NCI-H2029 treated with DMSO at 0.1 percent for 48 hours (cell line): ENCODE data around the gene GPR85.
"Not testable (repeated sequence)": the region's sequence is repeated elsewhere in the genome, so short reads cannot be mapped to it uniquely, and the experiment has no call there.

Experiments
- DNase-seq: peaks from one replicate; lab custom pipeline; 2025; lab: John Stamatoyannopoulos, UW

The GPR85 gene

DNA sequence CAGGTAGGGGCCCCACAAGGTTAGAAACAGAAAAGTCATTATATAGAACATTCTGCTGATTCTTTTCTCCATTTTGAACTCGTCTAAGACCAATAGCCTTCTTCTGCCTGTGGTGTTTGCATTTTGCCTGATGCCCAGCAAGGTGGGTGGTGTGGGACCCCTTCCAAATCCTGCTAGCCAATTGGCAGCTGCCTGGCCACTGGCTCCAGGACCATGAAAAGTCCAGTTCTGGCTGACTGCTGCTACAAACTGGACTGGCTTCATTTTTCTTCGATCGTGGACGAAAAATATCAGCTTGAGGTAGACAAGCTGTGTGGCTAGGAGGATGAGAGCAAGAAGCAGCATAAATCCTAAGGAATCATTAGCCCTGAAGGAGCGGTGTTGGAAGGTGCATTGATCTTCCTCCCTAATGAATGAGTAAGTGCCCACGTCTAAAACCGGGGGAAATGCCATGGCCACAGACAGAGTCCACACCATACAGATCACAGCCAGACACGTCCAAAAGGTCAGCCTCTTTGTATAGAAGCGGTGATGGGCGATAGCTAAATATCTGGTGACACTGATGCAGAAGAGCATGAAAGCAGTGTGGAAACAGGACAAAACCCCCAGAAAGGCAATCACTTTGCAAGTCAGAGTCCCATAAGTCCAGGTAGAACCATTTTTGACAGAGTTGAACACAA lies 2.7 kb downstream of the GPR85 start:
- DNase-seq = no peak

DNA sequence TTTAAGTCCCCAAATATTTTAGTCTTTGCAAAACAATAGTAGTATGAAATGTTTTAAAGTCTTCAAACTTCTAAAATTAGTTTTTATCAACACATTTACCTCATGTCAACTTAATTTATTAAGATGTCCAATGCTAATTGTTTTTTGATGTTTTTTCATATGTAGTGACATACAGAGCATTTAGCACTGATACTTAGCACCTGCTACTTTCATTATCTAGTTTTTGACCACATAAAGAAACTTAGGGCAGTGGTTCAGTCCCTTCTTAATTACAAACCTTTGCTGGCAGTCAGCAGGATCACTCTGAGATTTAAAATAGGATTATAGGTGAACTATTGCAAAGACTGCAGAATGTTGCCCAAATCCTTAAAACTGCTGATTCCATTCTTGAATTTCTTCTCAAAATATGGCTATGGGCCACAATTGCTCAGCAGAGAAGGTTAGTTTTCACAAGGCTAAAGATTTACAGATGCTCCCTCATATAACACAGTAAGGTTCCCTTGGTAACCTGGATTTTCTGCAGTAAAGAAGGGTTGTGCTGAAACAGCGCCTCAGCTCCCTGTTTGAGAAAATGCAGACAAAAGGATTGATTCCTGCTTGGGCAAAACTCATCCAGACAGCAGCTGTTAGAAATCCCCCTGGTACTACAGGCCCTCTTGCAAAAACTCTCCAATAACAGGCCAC lies 3.4 kb downstream of the GPR85 start:
- no peak for DNase-seq

DNA sequence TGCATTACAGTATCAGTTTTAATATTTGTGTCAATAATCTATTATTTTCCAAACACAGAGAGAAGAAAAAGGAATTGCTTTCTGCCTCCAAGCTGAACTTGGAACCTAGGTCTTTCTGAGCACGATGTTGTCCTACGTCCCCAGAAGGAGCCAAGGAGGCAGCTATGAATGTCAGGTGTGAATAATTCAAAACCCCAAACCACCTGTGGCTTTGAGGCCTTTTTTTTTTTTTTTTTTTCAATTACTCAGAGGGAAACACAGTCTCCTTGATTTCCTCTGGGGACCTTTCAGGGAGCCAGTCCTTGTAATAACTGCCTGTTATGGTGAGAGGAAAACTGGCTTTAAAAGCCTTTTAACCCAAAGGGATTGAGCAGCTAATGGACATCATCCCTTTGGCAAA lies 8.3 kb downstream of the GPR85 start:
- DNase-seq = no peak

DNA sequence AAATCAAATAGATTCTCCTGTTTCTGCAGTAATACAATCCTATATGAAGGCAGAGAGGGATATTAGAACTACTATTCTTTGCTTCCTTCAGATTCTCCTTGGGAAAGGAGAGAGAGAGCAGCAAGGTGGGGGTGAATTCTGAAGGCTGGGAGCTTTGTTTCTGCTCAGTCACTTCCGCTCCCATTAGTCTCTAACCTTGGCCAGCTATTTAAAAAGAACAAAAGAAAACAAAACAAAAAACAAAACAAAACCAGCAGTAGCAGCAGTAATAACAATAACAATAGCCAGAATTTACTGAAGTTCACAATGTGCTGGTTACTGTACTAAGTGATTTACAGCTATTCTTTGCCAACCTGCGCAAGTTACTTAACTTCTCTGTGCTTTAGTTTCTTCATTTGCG lies 9.9 kb downstream of the GPR85 start:
- DNase-seq = no peak

DNA sequence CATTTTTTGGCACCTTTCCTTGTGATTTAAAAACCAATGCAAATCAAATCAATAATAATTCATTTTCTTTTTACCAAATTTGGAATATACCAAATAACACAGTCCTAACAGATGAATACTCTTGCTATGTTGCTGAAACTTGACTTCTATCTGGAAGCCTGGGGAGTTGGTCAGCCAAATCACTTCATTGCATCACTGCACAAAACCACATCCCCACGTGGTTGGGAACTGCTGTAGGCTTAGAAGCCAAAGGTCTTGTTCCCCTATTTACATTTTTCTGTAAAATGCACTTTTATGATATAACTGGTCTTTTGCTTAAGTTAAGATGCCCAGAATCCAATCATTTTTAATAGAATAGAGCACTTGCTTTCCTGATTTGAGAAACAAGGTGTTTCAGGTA lies 15.2 kb downstream of the GPR85 start:
- DNase-seq = no peak

DNA sequence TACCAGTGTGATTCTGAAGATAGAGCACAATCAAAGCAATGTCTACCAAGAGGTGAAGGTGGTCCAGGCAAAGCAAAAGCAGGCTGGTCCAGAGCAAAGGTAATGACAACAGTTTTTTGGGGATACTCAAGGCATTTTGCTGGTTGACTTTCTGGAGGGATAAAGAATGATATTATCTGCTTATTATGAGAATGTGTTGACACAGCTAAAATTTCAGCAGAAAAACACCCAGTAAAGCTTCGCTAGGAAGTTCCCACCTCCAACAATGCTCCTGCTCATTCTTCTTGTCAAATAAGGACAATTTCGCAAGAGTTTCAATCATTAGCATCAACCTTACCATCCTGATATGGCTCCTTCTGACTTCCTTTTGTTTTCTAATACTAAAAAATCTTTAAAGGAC lies 24.1 kb downstream of the GPR85 start:
- no peak for DNase-seq

DNA sequence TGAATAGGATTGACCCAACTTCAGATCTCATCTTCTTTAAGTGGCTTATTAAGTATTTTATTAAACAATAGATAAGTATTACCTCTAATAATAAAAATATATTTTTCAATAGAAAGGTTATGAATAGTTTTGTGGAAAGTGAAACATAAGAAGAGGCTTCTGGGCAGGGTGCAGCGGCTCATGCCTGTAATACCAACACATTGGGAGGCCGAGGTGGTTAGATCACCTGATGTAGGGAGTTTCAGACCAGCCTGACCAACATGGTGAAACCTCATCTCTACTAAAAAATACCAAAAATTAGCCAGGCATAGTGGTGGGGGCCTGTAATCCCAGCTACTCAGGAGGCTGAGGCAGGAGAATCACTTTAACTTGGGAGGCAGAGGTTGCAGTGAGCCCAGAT lies 26.5 kb downstream of the GPR85 start:
- DNase-seq = no peak

DNA sequence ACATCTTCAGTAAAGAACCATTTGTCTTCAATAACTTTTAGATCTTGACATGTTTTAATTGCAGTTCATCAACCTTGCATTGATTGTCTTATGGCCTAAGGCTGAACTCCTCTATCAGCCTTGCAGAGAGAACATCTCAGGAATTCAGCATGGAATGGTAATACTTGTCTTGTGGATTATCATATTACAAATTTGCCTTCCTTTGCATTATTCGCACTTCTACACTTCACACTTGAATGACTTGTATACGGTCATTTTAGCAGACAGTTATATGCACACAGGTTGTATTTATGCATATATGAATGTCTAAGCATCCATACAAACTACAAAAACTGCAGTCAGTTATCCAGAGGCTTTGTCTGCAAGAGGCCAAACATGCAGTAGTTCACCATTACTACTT lies 31.7 kb downstream of the GPR85 start:
- no peak for DNase-seq

DNA sequence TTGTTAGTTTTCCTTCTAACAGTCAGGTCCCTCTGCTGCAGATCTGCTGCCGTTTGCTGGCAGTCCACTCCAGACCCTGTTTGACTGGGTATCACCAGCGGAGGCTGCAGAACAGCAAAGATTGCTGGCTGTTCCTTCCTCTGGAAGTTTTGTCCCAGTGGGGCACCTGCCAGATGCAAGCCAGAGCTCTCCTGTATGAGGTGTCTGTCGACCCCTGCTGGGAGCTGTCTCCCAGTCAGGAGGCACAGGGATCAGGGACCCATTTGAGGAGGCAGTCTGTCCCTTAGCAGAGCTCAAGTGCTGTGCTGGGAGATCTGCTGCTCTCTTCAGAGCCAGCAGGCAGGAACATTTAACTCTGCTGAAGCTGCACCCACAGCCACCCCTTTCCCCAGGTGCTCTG lies 32.4 kb downstream of the GPR85 start:
- DNase-seq = not testable (repeated sequence)

DNA sequence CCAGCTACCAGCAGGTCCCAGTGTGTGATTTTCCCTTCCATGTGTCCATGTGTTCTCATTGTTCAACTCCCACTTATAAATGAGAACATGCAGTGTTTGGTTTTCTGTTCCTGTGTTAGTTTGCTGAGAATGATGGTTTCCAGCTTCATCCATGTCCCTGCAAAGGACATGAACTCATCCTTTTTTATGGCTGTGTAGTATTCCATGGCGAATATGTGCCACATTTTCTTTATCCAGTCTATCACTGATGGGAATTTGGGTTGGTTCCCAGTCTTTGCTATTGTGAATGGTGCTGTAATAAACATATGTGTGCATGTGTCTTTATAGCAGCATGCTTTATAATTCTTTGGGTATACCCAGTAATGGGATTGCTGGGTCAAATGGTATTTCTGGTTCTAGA lies 37.4 kb downstream of the GPR85 start:
- not testable (repeated sequence) for DNase-seq

DNA sequence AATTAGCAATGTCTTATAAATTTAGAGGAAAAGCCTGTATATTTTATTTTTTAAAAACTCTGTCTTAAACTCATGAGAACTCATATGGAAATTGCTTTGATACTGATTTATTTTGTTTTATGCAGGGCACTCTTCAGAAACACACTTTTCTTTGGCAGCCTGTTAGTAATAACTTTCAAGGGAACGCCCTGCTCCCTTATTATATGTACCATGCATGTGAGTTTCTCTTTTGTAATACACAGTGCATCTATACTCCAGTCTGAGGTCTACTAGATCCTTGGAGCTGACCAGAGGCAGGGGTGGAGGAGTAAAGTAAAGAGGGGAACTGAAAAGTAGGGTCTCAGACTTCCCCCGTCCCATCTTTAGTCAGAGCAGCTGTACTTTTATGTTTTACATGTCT lies 40.2 kb downstream of the GPR85 start:
- DNase-seq = no peak

DNA sequence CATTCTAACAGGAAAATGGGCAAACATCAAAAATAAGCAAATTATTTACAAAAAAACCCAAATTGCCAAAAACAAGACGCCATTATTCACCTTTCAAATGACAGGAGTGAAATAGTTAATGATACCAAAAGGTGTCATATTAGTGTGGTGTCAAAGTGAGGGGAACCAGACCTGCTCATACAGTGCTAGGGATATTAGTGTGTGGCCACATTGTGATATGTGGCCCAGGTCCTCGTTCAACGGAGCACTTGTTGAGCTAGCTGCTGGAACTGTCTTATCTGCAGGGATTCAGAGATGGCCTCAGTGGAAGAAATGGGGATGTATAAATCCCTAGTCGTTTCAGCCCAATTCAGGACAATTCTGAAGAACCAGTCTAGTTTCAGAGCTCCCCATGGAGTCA lies 41.2 kb downstream of the GPR85 start:
- no peak for DNase-seq

DNA sequence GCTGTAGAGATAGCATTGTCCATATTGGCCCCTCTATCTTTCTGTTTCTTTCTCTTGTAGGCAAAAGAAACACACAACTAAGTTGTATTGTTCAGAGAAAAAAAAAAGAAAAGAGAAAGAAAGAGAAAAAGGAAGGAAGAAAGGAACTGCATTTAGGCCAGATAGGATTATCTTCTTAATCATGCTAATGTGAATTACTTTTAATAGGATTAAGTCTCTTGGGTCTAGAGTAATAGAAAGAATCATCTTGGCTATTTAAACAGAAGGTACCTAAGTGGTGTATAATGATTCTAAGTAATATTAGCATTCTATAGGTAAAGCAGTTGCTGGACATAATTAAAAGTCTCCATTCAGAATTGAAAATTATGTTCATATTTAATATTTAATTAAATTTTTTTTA lies 42.2 kb downstream of the GPR85 start:
- no peak for DNase-seq

DNA sequence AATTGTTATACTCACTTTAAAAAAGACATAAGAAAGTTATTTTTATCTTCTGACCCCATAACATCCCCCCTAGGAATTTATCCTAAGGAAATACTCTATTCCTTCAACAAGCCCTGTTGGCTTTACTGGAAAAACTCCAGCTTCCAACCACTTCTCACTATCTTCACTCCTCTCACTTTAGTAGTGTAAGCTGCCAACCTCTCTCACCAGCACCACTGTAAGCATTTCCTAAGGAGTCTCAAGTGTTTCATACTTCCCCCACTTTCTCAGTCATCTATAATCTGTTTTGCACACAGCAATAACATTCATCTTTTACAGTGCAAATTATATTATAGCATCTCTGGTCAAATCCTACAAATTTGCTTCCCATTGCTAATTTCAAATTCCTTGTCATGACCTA lies 45.8 kb downstream of the GPR85 start:
- DNase-seq = no peak

DNA sequence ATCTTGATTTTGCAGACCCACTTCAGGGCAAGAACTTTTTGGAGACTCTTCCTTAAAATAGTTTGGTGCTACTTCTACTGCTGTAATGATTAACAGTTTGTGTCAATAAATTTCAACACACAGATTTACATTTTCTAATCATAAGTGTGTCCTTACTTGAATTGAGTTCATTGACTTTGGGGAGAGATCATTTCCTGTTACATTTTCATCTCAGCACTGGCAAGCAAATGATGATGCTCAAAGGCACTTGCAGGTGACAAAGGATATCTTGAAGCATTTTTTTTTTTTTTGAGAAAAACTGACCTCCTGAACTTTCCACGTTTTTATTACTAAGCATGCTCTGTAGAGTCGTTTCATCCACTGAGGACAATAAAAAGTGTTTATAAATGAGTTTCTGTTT lies 52.7 kb downstream of the GPR85 start:
- DNase-seq = no peak
